Prostate gland (tissue), 2 donors: ENCODE data around the gene SV2C.

Experiments
- POLR2A ChIP-seq: fragments of 450-650 bp; IDR thresholded peaks from one replicate; pipeline ENCODE4 v1.6.1; 2016; ENCODE audit warnings: antibody characterized with exemption, mild to moderate bottlenecking
- POLR2AphosphoS5 ChIP-seq: sonication (generic); formaldehyde crosslinking; IDR thresholded peaks from one replicate; pipeline ENCODE4 v1.6.1; 2017; ENCODE audit warnings: antibody characterized with exemption
- TF ChIP-seq, protein P1 (sequence below), 4 experiments: fragments of 200-600 bp in 2 of 4; fragments of 450-650 bp in 2 of 4; sonication (generic) in 2 of 4; IDR thresholded peaks; 1 replicate in 3 of 4; 2 replicates in 1 of 4; pipeline ENCODE4 v1.5.1; 2016 to 2019; ENCODE audit warnings: antibody characterized with exemption in 4 of 4, mild to moderate bottlenecking in 2 of 4, moderate library complexity in 2 of 4

DNA sequence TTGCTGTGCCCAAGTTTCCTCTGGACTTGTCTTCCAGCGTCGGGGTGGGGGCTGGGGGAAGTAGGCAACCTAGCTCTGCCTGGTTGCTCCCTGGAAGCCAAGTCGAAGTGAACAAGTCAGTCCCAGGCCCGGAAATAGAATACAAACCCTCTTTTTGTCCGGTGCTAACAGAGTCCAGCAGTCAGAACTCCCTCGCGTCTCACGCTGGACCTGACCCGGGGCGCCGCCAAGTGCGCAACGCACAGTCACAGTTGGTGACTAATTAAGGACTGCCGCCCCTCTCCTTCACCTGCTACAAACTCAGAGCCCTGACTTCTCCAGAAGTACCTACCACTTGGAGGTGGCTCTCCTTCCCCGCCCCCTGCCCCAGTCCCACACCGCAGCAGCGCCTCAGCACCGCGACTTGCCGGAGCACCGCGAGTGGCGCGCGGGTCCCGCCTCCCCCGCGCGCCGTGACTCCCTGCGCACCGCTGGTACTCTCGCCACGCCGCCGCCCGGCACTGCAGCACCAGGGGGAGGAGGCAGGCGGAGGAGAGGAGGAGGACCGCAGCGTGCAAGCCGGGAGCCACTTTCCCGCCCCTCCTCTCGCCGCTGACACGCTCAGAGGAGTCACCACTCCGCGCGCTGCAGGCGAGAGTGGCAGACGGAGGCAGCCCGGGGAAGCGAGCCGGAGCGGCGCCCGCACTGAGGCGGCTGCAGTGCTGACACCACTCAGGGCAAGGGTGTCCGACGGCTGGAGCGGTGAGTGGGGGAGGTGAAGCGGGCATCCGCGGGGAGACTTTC is at the start of gene SV2C:
- TF ChIP-seq, protein P1, sequence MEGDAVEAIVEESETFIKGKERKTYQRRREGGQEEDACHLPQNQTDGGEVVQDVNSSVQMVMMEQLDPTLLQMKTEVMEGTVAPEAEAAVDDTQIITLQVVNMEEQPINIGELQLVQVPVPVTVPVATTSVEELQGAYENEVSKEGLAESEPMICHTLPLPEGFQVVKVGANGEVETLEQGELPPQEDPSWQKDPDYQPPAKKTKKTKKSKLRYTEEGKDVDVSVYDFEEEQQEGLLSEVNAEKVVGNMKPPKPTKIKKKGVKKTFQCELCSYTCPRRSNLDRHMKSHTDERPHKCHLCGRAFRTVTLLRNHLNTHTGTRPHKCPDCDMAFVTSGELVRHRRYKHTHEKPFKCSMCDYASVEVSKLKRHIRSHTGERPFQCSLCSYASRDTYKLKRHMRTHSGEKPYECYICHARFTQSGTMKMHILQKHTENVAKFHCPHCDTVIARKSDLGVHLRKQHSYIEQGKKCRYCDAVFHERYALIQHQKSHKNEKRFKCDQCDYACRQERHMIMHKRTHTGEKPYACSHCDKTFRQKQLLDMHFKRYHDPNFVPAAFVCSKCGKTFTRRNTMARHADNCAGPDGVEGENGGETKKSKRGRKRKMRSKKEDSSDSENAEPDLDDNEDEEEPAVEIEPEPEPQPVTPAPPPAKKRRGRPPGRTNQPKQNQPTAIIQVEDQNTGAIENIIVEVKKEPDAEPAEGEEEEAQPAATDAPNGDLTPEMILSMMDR (IDR thresholded peaks at IDR 0.05): no peak
- TF ChIP-seq POLR2A: no peak
- TF ChIP-seq POLR2AphosphoS5: no peak
